SK-N-SH (cell line): ENCODE data around the gene OBP2A. TPM values are rescaled to one million over a fixed set of nuclear protein-coding genes. Genes with fewer than 3 reads are reported as not detected.

Experiments used
- CTCF ChIA-PET: fragments of 300-600, 350-600 bp; formaldehyde crosslinking; extraction: SDS; loops from one replicate; lab custom pipeline; 2021; lab: Yijun Ruan, JAX
- POLR2A ChIA-PET: fragments of 350-600 bp; sonication (Branson Sonifier 250); formaldehyde crosslinking; extraction: SDS; loops from one replicate; lab custom pipeline; 2020; ENCODE audit warnings: antibody characterized with exemption, inconsistent platforms; lab: Yijun Ruan, JAX
- DNase-seq: peaks from one replicate; pipeline ENCODE4 v3.0.0; 2012
- H2AFZ ChIP-seq: fragments of 200-600 bp; sonication (generic); 2 replicates; pipeline ENCODE4 v1.8.1; 2016; ENCODE audit warnings: antibody characterized with exemption, mild to moderate bottlenecking, low read depth
- H3F3A ChIP-seq: fragments of 200-600 bp; sonication (generic); replicated peaks from 2 replicates; pipeline ENCODE3; 2016; ENCODE audit warnings: antibody characterized with exemption, mild to moderate bottlenecking; ENCODE audit not compliant: insufficient read depth
- H3K27ac ChIP-seq, 2 experiments: fragments of 200-500 bp in 1 of 2; fragments of 200-600 bp in 1 of 2; sonication (Bioruptor generic) in 1 of 2; sonication (generic), shearing (Covaris generic) in 1 of 2; 2 replicates each; pipeline versions ENCODE4 v1.5.1 to v1.6.1; 2014 to 2016; ENCODE audit warnings: low read depth in 2 of 2, inconsistent platforms in 1 of 2, low read length in 1 of 2, mild to moderate bottlenecking in 1 of 2, mixed read lengths in 1 of 2
- H3K27me3 ChIP-seq: fragments of 200-600 bp; sonication (generic), shearing (Covaris generic); 2 replicates; pipeline ENCODE4 v1.6.1; 2016; ENCODE audit warnings: mixed run types; ENCODE audit not compliant: insufficient read depth
- H3K36me3 ChIP-seq, 2 experiments: fragments of 200-500 bp in 1 of 2; fragments of 200-600 bp in 1 of 2; sonication (Bioruptor generic) in 1 of 2; sonication (generic) in 1 of 2; replicated peaks in 1 of 2; 2 replicates each; pipeline versions ENCODE3 to v1.5.1; 2014 to 2016; ENCODE audit warnings: low read length in 1 of 2, mild to moderate bottlenecking in 1 of 2; ENCODE audit not compliant: insufficient read depth in 2 of 2, control insufficient read depth in 1 of 2
- H3K4me1 ChIP-seq, 2 experiments: fragments of 200-500 bp in 1 of 2; fragments of 200-600 bp in 1 of 2; sonication (Bioruptor generic) in 1 of 2; sonication (generic), shearing (Covaris generic) in 1 of 2; 2 replicates each; pipeline versions ENCODE4 v1.5.1 to v1.6.1; 2014 to 2016; ENCODE audit warnings: low read depth in 1 of 2, low read length in 1 of 2, mixed run types in 1 of 2; ENCODE audit not compliant: insufficient read depth in 2 of 2, control insufficient read depth in 1 of 2
- H3K4me2 ChIP-seq: fragments of 200-600 bp; sonication (generic), shearing (Covaris generic); 2 replicates; pipeline ENCODE4 v1.6.1; 2017; ENCODE audit warnings: mixed run types
- H3K4me3 ChIP-seq, 2 experiments: fragments of 200-500 bp in 1 of 2; fragments of 200-600 bp in 1 of 2; sonication (Bioruptor generic) in 1 of 2; sonication (generic), shearing (Covaris generic) in 1 of 2; 2 replicates each; pipeline versions ENCODE4 v1.5.1 to v1.8.1; 2014 to 2016; ENCODE audit warnings: low read depth in 2 of 2, inconsistent platforms in 1 of 2, low read length in 1 of 2, mild to moderate bottlenecking in 1 of 2, mixed read lengths in 1 of 2, moderate library complexity in 1 of 2
- H3K79me2 ChIP-seq: fragments of 200-600 bp; sonication (generic); 2 replicates; pipeline ENCODE4 v1.8.1; 2017; ENCODE audit warnings: mild to moderate bottlenecking; ENCODE audit not compliant: insufficient read depth
- H3K9ac ChIP-seq: fragments of 200-600 bp; sonication (generic); 2 replicates; pipeline ENCODE4 v1.6.1; 2017; ENCODE audit warnings: mixed run types
- H3K9me2 ChIP-seq: fragments of 200-600 bp; sonication (generic); 2 replicates; pipeline ENCODE4 v1.6.1; 2017; ENCODE audit warnings: mixed run types
- H3K9me3 ChIP-seq: fragments of 200-600 bp; sonication (generic); 2 replicates; pipeline ENCODE4 v1.6.1; 2017; ENCODE audit warnings: mixed run types, mild to moderate bottlenecking, moderate library complexity
- H4K20me1 ChIP-seq: fragments of 200-600 bp; sonication (generic); 2 replicates; pipeline ENCODE4 v1.6.1; 2017; ENCODE audit warnings: mild to moderate bottlenecking, mixed run types; ENCODE audit not compliant: insufficient read depth
- CHD2 ChIP-seq: fragments of 150-350 bp; IDR thresholded peaks from 2 replicates; pipeline ENCODE4 v1.6.1; 2018; ENCODE audit warnings: low read length; ENCODE audit not compliant: partially characterized antibody
- EZH2phosphoT487 ChIP-seq: fragments of 200-600 bp; sonication (generic); IDR thresholded peaks from 2 replicates; pipeline ENCODE4 v1.6.1; 2017; ENCODE audit warnings: low read depth, mixed run types, mild to moderate bottlenecking, antibody characterized with exemption, moderate library complexity, borderline replicate concordance
- FOXJ3 ChIP-seq: sonication (generic); formaldehyde crosslinking; IDR thresholded peaks from 2 replicates; pipeline ENCODE4 v1.5.1; 2020; ENCODE audit warnings: mild to moderate bottlenecking, missing genetic modification reagents
- GABPA ChIP-seq: IDR thresholded peaks from 2 replicates; pipeline ENCODE4 v1.4.0; 2012; ENCODE audit warnings: low read depth, mild to moderate bottlenecking
- GATA2 ChIP-seq: sonication (generic); formaldehyde crosslinking; IDR thresholded peaks from 2 replicates; pipeline ENCODE4 v1.5.0; 2020; ENCODE audit warnings: mild to moderate bottlenecking, missing genetic modification reagents
- MXI1 ChIP-seq: IDR thresholded peaks from 2 replicates; pipeline ENCODE4 v1.6.1; 2012; ENCODE audit warnings: mild to moderate bottlenecking, low read depth, low read length, improper control_type of control experiment
- RCOR1 ChIP-seq: fragments of 150-350 bp; IDR thresholded peaks from 2 replicates; pipeline ENCODE4 v1.6.1; 2017; ENCODE audit warnings: antibody characterized with exemption, low read length
- TAF1 ChIP-seq: IDR thresholded peaks from 2 replicates; pipeline ENCODE4 v1.6.1; 2012; ENCODE audit warnings: low read depth, mild to moderate bottlenecking, low read length, moderate library complexity, borderline replicate concordance
- TCF12 ChIP-seq: IDR thresholded peaks from 2 replicates; pipeline ENCODE4 v1.4.0; 2012
- YY1 ChIP-seq: IDR thresholded peaks from 2 replicates; pipeline ENCODE4 v1.4.0; 2012; ENCODE audit warnings: low read depth, mild to moderate bottlenecking
- WGBS: methylation state at CpG from one replicate; pipeline ENCODE4 v1.1.6; 2017; ENCODE audit warnings: low lambda C conversion rate; 5-methylcytosine and 5-hydroxymethylcytosine counted together
- polyA plus RNA-seq, 3 experiments: library from polyadenylated mRNA; depleted of rRNA; stranded (reverse); fragments of >200 nt; gene quantifications; 2 replicates each; pipeline ENCODE4 v1.2.3, GENCODE V29; 2012
- TF ChIP-seq, protein P1 (sequence below): IDR thresholded peaks from 2 replicates; pipeline ENCODE4 v1.6.1; 2012; ENCODE audit warnings: mild to moderate bottlenecking, low read depth, low read length, moderate library complexity
- TF ChIP-seq, protein P2 (sequence below): IDR thresholded peaks from 2 replicates; pipeline ENCODE4 v1.4.0; 2012; ENCODE audit warnings: low read depth, borderline replicate concordance
- TF ChIP-seq, protein P3 (sequence below): fragments of 150-350 bp; IDR thresholded peaks from 2 replicates; pipeline ENCODE4 v1.6.1; 2017; ENCODE audit warnings: antibody characterized with exemption, low read length, low read depth, borderline replicate concordance
- TF ChIP-seq, protein P4 (sequence below): IDR thresholded peaks from 2 replicates; pipeline ENCODE4 v1.4.0; 2012; ENCODE audit warnings: low read depth, borderline replicate concordance

The OBP2A gene
- polyA plus RNA-seq, 1 of the 3 experiments (the other 2 are of a cell fraction) = not detected

DNA sequence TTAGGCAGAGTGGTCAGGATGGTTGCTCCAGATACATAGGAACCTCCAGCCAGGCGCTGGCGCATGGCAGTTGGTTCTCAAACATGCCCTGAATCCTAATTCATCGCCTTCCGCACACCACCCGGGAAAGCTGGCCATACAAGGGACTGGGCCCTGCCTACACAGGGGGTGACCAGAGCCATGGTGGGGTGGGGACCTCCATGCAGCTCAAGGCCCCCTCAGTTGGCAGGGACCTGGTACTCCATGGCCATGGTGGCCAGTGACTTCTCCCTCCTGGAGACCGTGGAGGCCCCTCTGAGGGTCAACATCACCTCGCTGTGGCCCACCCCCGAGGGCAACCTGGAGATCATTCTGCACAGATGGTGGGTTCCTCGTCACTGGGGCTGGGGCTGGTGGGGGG is 42.4 kb downstream of the OBP2A start (continued):
- TF ChIP-seq, protein P1, sequence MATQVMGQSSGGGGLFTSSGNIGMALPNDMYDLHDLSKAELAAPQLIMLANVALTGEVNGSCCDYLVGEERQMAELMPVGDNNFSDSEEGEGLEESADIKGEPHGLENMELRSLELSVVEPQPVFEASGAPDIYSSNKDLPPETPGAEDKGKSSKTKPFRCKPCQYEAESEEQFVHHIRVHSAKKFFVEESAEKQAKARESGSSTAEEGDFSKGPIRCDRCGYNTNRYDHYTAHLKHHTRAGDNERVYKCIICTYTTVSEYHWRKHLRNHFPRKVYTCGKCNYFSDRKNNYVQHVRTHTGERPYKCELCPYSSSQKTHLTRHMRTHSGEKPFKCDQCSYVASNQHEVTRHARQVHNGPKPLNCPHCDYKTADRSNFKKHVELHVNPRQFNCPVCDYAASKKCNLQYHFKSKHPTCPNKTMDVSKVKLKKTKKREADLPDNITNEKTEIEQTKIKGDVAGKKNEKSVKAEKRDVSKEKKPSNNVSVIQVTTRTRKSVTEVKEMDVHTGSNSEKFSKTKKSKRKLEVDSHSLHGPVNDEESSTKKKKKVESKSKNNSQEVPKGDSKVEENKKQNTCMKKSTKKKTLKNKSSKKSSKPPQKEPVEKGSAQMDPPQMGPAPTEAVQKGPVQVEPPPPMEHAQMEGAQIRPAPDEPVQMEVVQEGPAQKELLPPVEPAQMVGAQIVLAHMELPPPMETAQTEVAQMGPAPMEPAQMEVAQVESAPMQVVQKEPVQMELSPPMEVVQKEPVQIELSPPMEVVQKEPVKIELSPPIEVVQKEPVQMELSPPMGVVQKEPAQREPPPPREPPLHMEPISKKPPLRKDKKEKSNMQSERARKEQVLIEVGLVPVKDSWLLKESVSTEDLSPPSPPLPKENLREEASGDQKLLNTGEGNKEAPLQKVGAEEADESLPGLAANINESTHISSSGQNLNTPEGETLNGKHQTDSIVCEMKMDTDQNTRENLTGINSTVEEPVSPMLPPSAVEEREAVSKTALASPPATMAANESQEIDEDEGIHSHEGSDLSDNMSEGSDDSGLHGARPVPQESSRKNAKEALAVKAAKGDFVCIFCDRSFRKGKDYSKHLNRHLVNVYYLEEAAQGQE = no peak
- no peak for TF ChIP-seq GABPA
- TF ChIP-seq, all 33 proteins: peak for 0

DNA sequence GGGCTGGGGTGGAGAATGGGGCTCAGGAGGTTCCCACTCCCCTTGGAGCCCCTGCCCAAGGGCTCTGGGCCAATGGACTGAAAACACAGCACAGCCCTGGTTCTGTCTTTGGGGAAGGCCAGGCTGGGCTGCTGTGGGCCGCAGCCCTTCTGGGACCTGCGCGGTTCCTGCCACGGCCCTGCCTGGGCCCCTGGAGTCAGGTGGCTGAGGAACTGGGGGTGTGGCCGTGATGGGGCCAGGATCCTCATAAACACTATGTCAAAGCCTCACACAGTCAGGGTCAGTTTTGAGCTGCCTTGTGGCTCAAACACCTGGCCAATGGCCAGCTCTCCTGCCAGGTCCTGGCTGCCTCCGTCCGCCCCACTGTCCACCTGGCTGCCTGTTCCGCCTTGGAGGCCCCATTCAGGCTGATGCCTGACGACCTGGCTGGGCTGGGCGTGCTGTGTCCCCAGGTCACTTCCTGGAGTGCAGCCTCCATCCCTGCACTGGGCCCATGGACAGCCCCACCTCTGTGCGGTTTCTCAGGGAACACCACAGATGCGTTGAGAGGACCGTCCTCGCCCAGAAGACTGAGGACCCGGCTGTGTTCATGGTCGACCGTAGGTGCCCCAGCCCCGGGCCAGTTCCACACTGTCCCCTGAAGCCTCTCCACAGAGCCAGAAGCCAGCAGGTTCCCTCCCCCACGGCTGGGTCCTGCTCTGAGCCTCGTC is 43.1 kb downstream of the OBP2A start:
- no peaks in the 10 kb centered on the region for H3K79me2 ChIP-seq
- H3K9me3 ChIP-seq = no peaks in the 10 kb centered on the region
- CTCF ChIA-PET = no interaction called here
- no peak overlapping the region for H3K27ac ChIP-seq
- no peaks in the 10 kb centered on the region for H3K27me3 ChIP-seq
- H3K9ac ChIP-seq = no peak overlapping the region
- DNase-seq = no peak
- H3F3A ChIP-seq = no peaks in the 10 kb centered on the region
- peaks cover 0 to 4% of the 10 kb centered on the region in 2 experiments; a peak in 1 of 4 replicates for H3K4me1 ChIP-seq
- no peaks in the 10 kb centered on the region for H3K36me3 ChIP-seq
- 46% methylated on average over 4 of the region's 20 CpGs for WGBS
- no peak overlapping the region for H3K4me3 ChIP-seq
- TF ChIP-seq, protein P2, sequence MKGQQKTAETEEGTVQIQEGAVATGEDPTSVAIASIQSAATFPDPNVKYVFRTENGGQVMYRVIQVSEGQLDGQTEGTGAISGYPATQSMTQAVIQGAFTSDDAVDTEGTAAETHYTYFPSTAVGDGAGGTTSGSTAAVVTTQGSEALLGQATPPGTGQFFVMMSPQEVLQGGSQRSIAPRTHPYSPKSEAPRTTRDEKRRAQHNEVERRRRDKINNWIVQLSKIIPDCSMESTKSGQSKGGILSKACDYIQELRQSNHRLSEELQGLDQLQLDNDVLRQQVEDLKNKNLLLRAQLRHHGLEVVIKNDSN = no peak
- TF ChIP-seq MXI1 (no peak), YY1 (no peak), TAF1 (no peak), FOXJ3 (CRISPR knock-in tag) (no peak), TCF12 (no peak), RCOR1 (no peak), GATA2 (no peak), EZH2phosphoT487 (no peak), CHD2 (no peak)
- TF ChIP-seq, protein P3, sequence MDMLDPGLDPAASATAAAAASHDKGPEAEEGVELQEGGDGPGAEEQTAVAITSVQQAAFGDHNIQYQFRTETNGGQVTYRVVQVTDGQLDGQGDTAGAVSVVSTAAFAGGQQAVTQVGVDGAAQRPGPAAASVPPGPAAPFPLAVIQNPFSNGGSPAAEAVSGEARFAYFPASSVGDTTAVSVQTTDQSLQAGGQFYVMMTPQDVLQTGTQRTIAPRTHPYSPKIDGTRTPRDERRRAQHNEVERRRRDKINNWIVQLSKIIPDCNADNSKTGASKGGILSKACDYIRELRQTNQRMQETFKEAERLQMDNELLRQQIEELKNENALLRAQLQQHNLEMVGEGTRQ = no peak
- TF ChIP-seq, protein P1 = no peak
- TF ChIP-seq, protein P4, sequence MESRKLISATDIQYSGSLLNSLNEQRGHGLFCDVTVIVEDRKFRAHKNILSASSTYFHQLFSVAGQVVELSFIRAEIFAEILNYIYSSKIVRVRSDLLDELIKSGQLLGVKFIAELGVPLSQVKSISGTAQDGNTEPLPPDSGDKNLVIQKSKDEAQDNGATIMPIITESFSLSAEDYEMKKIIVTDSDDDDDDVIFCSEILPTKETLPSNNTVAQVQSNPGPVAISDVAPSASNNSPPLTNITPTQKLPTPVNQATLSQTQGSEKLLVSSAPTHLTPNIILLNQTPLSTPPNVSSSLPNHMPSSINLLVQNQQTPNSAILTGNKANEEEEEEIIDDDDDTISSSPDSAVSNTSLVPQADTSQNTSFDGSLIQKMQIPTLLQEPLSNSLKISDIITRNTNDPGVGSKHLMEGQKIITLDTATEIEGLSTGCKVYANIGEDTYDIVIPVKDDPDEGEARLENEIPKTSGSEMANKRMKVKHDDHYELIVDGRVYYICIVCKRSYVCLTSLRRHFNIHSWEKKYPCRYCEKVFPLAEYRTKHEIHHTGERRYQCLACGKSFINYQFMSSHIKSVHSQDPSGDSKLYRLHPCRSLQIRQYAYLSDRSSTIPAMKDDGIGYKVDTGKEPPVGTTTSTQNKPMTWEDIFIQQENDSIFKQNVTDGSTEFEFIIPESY = no peak
- TF ChIP-seq, all 33 proteins: peak for 0
- H3K9me2 ChIP-seq = no peaks in the 10 kb centered on the region
- H4K20me1 ChIP-seq = no peaks in the 10 kb centered on the region
- no peak overlapping the region for H2AFZ ChIP-seq
- no peak overlapping the region for H3K4me2 ChIP-seq
- POLR2A ChIA-PET = no interaction called here
